HG02623 (cell line): ENCODE data around the gene AATK.

Experiments used
- ATAC-seq: cut with Tn5 transposase; IDR thresholded peaks from one replicate; pipeline ENCODE4 v1.9.1; 2021; ENCODE audit warnings: moderate library complexity; ENCODE audit not compliant: unreplicated experiment

AATK gene

GRCh38 chr17:81197409-81197795, 31.4 kb upstream of the AATK start:
- no peak for ATAC-seq

DNA sequence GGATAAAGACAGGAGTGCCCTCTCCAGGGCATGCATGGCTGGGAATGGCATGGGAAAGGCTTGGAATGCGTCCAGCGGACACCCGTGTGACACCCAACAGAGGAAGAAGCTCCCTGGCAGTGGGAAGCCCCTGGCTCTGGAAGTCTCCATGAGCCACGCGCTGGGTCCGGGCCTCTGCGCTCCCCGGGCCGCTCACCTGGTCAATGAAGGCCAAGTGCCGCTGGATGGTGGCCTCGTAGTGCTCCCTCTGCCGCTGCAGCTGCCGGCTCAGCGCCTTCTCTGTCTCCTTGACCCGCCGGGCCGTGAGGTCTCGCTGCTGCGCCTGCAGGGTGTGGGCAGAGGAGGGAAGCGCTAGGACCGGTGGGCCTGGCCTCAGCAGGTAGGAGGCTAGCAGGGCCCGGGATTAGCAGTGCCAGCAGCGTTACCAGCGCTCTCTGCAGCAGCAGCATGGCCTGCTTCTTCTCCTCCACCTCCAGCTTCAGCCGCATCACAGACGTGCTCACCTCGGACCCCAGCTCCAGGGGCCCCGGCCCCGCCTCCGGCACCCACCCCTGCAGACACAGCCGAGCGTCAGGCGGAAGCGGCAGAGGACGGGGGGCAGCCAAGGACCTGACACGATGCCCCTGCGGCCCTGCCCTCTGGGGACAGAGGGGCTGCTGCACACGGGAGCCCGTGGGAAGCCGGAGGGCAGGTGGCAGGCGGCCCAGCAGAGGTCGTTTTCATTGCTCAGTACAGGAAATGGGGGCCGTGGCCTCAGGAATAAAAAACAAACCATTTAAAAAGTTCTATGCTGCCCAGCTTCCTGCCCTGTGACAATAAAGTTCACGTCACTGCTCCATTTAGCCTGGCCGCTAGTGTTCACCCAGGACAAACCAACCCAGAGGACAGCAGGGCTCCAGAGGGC, 30.7 kb upstream of the AATK start:
- ATAC-seq: no peak

GRCh38 chr17:81195941-81196495, 30.0 kb upstream of the AATK start:
- ATAC-seq: no peak

DNA sequence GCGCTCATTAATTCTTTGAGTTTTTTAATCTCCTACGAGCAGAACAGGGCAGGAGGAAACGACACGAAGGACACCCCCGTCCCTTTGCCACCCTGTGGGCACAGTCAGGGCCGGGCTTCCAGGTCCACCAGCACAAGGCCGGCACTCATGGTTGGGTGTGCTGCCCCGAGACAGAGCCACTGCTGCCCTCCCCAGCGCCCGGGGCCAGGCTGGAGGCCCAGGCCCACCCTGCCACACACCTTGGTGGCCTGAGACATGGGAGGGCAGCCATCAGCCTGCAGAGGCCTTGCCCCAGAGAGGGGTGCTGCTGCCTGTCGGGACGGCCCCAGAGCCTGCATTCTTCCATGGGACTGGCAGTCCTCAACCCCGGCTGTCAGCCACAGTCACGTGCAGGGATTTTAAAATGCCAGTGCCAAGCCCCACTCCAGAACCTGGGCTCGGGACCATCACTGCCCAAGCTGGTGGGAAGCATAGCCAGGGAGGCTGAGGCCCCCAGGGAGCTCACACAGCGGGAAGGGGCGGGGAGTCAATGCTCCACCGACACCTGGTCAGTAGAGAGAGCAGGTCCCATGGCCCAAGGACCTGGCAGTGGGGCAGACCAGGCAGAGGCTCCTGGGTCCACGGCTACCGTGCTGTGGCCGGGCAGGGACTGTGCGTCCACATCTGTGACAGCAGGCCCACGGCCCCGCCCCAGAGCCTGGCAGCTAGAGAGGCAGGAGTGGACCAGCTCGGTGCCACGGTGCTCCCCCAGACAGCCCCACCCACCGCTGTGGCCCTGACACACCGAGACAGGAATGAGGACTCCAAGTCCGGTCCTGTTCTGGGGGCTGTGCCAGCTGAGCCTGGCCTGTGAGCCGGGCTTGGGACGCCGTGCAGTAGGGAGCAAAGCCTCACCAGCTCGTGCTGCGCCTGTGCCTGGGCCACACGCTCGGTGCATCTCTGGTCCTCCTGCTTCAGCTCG, 29.2 kb upstream of the AATK start:
- ATAC-seq: no peak

DNA sequence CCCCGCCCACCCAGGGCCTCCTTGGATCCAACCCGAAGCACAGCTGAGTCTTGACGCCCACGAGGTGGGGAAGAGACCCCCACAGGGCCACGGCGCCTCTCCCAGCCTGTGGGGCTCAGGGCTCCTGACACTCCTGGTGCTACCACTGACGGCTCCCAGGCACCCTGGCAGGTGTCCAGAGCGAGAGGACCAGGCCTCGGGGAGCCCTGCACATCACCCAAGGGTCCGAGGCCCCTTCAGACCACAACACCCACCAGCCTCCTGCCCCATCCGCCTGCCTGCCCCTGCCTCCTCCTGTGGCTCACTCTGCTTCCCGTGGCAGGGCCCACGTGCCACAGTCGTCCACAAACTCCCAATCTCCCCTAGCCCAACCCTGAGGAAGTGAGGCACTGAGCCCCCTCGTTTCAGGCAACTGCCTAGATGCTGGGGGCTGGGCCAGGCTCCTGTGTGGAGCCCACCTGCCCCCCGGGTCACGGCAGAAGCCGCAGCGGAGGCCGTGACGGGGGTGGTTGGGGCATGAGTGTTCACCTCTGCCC, 28.3 kb upstream of the AATK start:
- ATAC-seq: no peak

- no peak for ATAC-seq
These were observed 27.6 kb upstream of the AATK start for GRCh38 chr17:81193470-81194224.

DNA sequence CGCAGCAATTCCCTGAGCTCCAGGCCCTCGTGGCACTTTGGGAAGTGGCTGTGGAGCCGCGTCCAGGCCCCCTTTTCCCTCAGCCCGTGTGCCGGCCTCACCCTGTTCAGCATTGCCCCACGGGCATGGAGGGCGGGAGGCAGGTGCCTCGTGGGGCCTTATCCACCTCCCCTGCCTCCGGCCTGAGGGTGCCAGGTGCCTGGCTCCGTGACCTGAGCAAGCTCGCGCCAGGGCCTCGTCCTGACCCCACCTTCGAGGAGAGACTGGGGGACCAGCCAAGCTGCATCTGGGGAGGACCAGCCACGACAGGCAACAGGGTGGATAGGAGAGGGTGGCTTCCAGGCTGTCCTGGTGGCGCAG, 27.0 kb upstream of the AATK start:
- ATAC-seq: no peak

GRCh38 chr17:81192386-81193050, 26.5 kb upstream of the AATK start:
- ATAC-seq: no peak

- no peak for ATAC-seq
These were observed 25.6 kb upstream of the AATK start for GRCh38 chr17:81191646-81192045.

DNA sequence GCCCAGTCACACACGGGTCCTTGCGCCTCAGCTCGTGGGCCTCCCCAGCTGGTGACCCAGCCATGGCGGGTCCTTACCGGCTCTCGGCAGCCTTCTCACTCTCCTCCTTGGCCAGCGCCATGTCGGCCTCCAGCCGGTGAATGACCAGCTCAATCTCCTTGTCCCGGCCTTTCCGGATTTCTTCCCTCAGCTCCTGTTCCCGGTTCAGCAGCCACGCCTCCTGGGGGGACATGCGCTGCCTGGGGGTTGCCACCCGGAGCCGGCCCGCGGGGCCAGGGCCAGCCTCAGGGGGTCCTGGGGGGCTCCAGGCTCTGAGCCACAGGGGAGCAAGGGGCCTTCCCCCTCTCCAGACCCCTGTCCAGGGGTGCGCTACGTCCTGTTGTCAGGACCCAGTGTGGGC, 25.1 kb upstream of the AATK start:
- ATAC-seq: no peak

GRCh38 chr17:81190591-81190990, 24.6 kb upstream of the AATK start:
- no peak for ATAC-seq

- ATAC-seq: no peak
These were observed 23.9 kb upstream of the AATK start for GRCh38 chr17:81189670-81190530.

DNA sequence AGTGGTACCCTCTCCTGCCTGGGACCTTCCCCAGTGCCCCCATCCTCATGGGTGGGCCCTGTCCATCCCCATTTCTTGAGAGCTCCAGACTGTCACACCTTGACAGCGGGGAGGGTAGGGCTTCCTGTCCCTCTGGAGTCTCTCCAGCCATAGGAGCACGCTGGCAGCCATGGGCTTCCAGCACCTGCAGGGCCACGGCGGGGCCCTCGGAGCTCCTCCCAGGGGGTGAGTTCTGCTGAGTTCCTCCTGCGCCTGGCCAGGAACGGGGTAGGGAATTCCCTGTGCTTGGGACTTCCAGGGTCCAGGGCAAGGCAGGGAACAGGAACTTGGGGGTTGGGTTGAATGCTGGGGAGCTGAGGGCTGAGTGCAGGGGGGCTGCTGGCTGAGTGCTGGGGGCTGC, 23.0 kb upstream of the AATK start:
- no peak for ATAC-seq

- ATAC-seq: no peak
These were observed 22.4 kb upstream of the AATK start for GRCh38 chr17:81188491-81188840.

GRCh38 chr17:81187586-81188490, 21.8 kb upstream of the AATK start:
- no peak for ATAC-seq

GRCh38 chr17:81187120-81187519, 21.1 kb upstream of the AATK start:
- ATAC-seq: no peak

GRCh38 chr17:81186203-81186602, 20.2 kb upstream of the AATK start:
- ATAC-seq: no peak

- no peak for ATAC-seq
These were observed 18.5 kb upstream of the AATK start for GRCh38 chr17:81184555-81184954.
